OCI-LY3 (cell line): ENCODE results near the gene AEN.

Experiments
- CTCF ChIP-seq: fragments of 200-600, 300-600 bp; sonication (generic); IDR thresholded peaks from 2 replicates; pipeline ENCODE4 v1.5.1; 2014; ENCODE audit warnings: antibody characterized with exemption, low read length, low read depth
- EZH2phosphoT487 ChIP-seq: fragments of 200-600 bp; shearing (Covaris generic); IDR thresholded peaks from 2 replicates; pipeline ENCODE4 v1.6.1; 2018; ENCODE audit warnings: antibody characterized with exemption, mixed run types, low read depth

- TF ChIP-seq CTCF (no peak), EZH2phosphoT487 (no peak)
Observed at GRCh38 chr15:88655103-88655553, 34.0 kb downstream of the AEN start.
